Esophagus muscularis mucosa (tissue), 4 donors: Measurements from ENCODE around the gene BAD. TPM values are rescaled to one million over a fixed set of nuclear protein-coding genes. Genes with fewer than 3 reads are reported as not detected.

ENCODE experiments used
- DNase-seq: peaks from one replicate; pipeline ENCODE4 v3.0.0-alpha.2; 2017; ENCODE audit errors: extremely low spot score
- H3K27ac ChIP-seq, 4 donors: fragments of 200-600 bp; sonication (generic); replicated peaks in 1 of 4; 1 replicate in 3 of 4; 2 replicates in 1 of 4; pipeline ENCODE4 v1.5.1; 2016 to 2019; ENCODE audit warnings: mild to moderate bottlenecking in 1 of 4
- H3K27me3 ChIP-seq, 4 donors: fragments of 200-600 bp; sonication (generic); one replicate each; pipeline versions ENCODE4 v1.5.1 to v1.6.0; 2016 to 2019
- H3K36me3 ChIP-seq, 4 donors: fragments of 200-600 bp; sonication (generic); one replicate each; pipeline ENCODE4 v1.5.1; 2016 to 2019
- H3K4me1 ChIP-seq, 4 donors: fragments of 200-600 bp; sonication (generic); one replicate each; pipeline ENCODE4 v1.5.1; 2016 to 2019
- H3K4me3 ChIP-seq, 4 donors: fragments of 200-600 bp; sonication (generic); 1 replicate in 2 of 4; 2 replicates in 2 of 4; pipeline ENCODE4 v1.5.1; 2016 to 2019; ENCODE audit warnings: mild to moderate bottlenecking in 4 of 4, moderate library complexity in 1 of 4
- H3K9me3 ChIP-seq, 4 donors: fragments of 200-600 bp; sonication (generic); 1 replicate in 3 of 4; 2 replicates in 1 of 4; pipeline ENCODE4 v1.5.1; 2016 to 2019
- EP300 ChIP-seq: sonication (generic); formaldehyde crosslinking; IDR thresholded peaks from one replicate; pipeline ENCODE4 v1.6.1; 2017; ENCODE audit warnings: antibody characterized with exemption
- POLR2A ChIP-seq: fragments of 450-650 bp; IDR thresholded peaks from one replicate; pipeline ENCODE4 v1.6.1; 2017; ENCODE audit warnings: antibody characterized with exemption, moderate library complexity, mild to moderate bottlenecking, low read depth
- POLR2AphosphoS5 ChIP-seq, 2 donors: sonication (generic); formaldehyde crosslinking; IDR thresholded peaks; one replicate each; pipeline ENCODE4 v1.6.1; 2017; ENCODE audit warnings: antibody characterized with exemption in 2 of 2
- WGBS: methylation state at CpG from one replicate; pipeline ENCODE4 v1.1.5; 2018; 5-methylcytosine and 5-hydroxymethylcytosine counted together
- intact Hi-C: fragments of 100-400 bp; cut with DNase I; formaldehyde crosslinking; loops from one replicate; pipeline ENCODE4 v1.15.1; 2023
- total RNA-seq, 4 donors: library from RNA; depleted of rRNA; stranded (reverse); fragments of >200 nt; gene quantifications; one replicate each; pipeline versions ENCODE4 v1.1.0 to v1.2.1, GENCODE V29; 2016
- TF ChIP-seq, protein P1 (sequence below), 3 experiments: fragments of 200-600 bp in 2 of 3; fragments of 450-650 bp in 1 of 3; sonication (generic) in 2 of 3; IDR thresholded peaks; one replicate each; pipeline ENCODE4 v1.5.1; 2017 to 2019; ENCODE audit warnings: antibody characterized with exemption in 3 of 3, mild to moderate bottlenecking in 2 of 3, moderate library complexity in 1 of 3

BAD gene
- total RNA-seq, 4 donors from 2014 or later = 99.3 to 138 (median 122) TPM

DNA sequence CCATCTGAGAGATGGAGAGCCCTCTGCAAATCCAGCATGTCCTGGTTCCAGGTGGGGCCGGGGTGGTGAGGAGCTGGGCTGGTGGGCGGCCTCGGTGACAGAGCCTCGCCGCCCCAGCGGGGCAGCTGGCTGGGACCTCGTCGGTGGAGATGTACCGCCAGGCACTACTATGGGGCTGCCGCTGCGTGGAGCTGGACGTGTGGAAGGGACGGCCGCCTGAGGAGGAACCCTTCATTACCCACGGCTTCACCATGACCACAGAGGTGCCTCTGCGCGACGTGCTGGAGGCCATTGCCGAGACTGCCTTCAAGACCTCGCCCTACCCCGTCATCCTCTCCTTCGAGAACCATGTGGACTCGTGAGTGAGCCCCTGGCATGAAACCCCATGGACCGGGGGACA is 26.1 kb downstream of the BAD start:
- H3K36me3 ChIP-seq = peaks cover 39 to 89% (median 87%) of the 10 kb centered on the region in 4 donors
- 83% methylated on average over 7 of the region's 24 CpGs for whole genome bisulfite sequencing
- no peaks in the 10 kb centered on the region for H3K27me3 ChIP-seq

DNA sequence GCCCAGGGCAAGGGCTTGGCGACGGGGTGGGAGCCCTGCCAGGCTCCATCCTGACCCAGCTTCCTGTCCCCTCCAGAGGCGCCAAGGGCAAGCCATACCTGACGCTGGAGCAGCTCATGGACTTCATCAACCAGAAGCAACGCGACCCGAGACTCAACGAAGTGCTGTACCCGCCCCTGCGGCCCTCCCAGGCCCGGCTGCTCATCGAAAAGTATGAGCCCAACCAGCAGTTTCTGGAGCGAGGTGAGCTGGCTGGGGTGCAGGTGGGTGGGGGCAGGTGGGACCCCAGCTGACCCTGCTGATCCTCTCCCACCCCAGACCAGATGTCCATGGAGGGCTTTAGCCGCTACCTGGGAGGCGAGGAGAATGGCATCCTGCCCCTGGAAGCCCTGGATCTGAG is 28.2 kb downstream of the BAD start:
- no peaks in the 10 kb centered on the region for H3K27me3 ChIP-seq
- 69% methylated on average over 5 of the region's 15 CpGs for WGBS
- H3K36me3 ChIP-seq = peaks cover 26 to 69% (median 66%) of the 10 kb centered on the region in 4 donors
- no peak overlapping the region for H3K4me3 ChIP-seq
- H3K4me1 ChIP-seq = peaks cover 22 to 34% (median 27%) of the 10 kb centered on the region in 4 donors
- intact Hi-C loops = no loop called here
- no peaks in the 10 kb centered on the region for H3K9me3 ChIP-seq
- no peak for DNase-seq
- TF ChIP-seq, protein P1, sequence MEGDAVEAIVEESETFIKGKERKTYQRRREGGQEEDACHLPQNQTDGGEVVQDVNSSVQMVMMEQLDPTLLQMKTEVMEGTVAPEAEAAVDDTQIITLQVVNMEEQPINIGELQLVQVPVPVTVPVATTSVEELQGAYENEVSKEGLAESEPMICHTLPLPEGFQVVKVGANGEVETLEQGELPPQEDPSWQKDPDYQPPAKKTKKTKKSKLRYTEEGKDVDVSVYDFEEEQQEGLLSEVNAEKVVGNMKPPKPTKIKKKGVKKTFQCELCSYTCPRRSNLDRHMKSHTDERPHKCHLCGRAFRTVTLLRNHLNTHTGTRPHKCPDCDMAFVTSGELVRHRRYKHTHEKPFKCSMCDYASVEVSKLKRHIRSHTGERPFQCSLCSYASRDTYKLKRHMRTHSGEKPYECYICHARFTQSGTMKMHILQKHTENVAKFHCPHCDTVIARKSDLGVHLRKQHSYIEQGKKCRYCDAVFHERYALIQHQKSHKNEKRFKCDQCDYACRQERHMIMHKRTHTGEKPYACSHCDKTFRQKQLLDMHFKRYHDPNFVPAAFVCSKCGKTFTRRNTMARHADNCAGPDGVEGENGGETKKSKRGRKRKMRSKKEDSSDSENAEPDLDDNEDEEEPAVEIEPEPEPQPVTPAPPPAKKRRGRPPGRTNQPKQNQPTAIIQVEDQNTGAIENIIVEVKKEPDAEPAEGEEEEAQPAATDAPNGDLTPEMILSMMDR (IDR thresholded peaks at IDR 0.05) = no peak
- TF ChIP-seq POLR2A (no peak), POLR2AphosphoS5 (IDR thresholded peaks at IDR 0.05) (no peak), EP300 (no peak)
- no peak overlapping the region for H3K27ac ChIP-seq

More for the DNA sequence above, 26.1 kb downstream of the BAD start:
- Histone ChIP-seq H3K27ac (no peak overlapping the region), H3K4me3 (no peak overlapping the region), H3K4me1 (peaks cover 6 to 16% (median 10%) of the 10 kb centered on the region in 4 donors), H3K9me3 (no peaks in the 10 kb centered on the region)
- intact Hi-C loops = no loop called here
- no peak for TF ChIP-seq POLR2AphosphoS5 (IDR thresholded peaks at IDR 0.05)
- TF ChIP-seq, protein P1 (IDR thresholded peaks at IDR 0.05) = no peak
- no peak for TF ChIP-seq EP300
- no peak for TF ChIP-seq POLR2A
- no peak for DNase-seq

DNA sequence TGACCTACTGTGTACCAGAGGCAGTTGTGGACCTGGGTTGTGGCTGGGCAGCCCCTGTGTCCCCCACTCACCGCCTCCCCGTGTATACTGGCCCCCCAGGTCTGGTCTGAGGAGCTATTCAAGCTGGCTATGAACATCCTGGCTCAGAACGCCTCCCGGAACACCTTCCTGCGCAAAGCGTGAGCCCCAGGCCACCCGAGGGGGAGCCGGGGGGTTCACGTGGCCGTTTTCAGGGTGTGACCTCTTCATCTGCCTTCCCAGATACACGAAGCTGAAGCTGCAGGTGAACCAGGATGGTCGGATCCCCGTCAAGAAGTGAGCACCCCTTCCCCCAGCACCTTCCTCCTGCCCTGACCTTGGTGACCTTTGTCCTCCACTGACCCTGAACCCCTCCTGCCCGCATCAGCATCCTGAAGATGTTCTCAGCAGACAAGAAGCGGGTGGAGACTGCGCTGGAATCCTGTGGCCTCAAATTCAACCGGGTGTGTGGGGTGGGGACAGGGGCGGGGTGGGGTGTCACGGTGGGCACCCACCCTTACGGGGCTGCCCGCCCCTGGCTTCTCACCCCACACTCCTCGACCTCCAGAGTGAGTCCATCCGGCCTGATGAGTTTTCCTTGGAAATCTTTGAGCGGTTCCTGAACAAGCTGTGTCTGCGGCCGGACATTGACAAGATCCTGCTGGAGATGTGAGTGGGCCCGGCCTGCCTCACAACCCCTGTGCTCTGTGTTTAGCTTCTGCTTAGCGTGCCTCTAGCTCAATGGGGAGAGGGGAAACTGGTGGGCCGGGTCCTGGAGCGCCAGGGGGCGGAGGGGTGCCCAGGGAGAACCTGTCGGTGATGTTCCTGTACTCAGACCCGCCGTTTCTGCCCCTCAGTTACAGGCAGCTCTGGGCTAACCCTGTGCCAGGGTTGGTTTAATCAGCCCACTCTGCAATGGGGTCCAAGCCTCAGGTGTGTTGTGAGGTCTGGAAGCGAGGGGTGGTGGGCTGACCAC is 29.0 kb downstream of the BAD start:
- TF ChIP-seq POLR2A = no peak
- TF ChIP-seq, protein P1 (IDR thresholded peaks at IDR 0.05) = no peak
- TF ChIP-seq EP300 = no peak
- TF ChIP-seq POLR2AphosphoS5 (IDR thresholded peaks at IDR 0.05) = no peak
- Histone ChIP-seq H3K27ac (no peak overlapping the region), H3K9me3 (no peaks in the 10 kb centered on the region), H3K4me1 (peaks cover 29 to 42% (median 35%) of the 10 kb centered on the region in 4 donors), H3K4me3 (no peak overlapping the region), H3K27me3 (no peaks in the 10 kb centered on the region), H3K36me3 (peaks cover 22 to 63% (median 60%) of the 10 kb centered on the region in 4 donors)
- 75% methylated on average over 16 of the region's 35 CpGs for WGBS
- intact Hi-C loops = no loop called here
- no peak for DNase-seq

DNA sequence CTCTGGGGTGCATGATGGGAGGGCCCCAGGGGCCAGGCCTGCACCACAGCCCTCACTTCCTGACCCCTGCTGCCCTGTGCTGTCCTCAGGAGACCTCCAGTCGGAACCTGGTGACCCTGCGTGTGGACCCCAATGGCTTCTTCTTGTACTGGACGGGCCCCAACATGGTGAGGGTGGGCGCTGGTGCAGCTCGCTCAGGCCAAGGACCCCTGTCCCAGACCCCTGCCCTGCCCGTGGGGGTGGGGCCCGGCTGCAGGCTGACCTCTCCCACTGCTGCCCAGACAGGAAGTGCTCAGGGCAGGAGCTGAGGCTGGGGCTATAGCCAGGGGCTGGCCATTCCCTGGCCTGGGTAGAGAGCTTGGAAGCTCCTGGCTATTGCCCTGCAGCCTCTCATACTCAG is 30.1 kb downstream of the BAD start:
- Histone ChIP-seq H3K9me3 (no peaks in the 10 kb centered on the region), H3K36me3 (peaks cover 22 to 52% (median 49%) of the 10 kb centered on the region in 4 donors), H3K4me1 (peaks cover 30 to 46% (median 38%) of the 10 kb centered on the region in 4 donors), H3K27me3 (no peaks in the 10 kb centered on the region), H3K27ac (no peak overlapping the region), H3K4me3 (no peak overlapping the region)
- DNase-seq = no peak
- TF ChIP-seq POLR2AphosphoS5 (IDR thresholded peaks at IDR 0.05) = no peak
- no peak for TF ChIP-seq EP300
- no peak for TF ChIP-seq POLR2A
- intact Hi-C loops = no loop called here
- 100% methylated on average over 2 of the region's 7 CpGs for WGBS

DNA sequence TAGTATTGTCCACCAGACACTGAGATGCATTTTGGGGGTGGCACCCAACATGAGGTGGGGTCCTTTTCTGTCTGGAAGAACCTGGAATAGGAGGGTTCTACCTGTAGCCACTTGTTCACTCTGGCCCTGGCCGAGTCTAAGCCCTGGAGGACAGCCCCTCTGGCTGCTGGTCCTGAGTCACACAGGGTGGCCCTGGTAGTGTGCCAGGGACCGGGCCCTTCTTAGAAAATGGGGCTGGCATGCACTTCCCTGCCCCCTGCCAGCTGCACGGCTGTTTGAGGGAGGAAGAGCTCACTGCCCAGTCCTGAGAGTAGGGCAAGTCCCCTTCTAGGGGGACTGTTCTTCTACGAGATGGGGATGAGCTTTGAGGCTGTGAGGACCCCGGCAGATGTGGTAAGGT is 31.0 kb downstream of the BAD start:
- H3K4me3 ChIP-seq = no peak overlapping the region
- H3K36me3 ChIP-seq = peaks cover 16 to 44% (median 40%) of the 10 kb centered on the region in 4 donors
- no peaks in the 10 kb centered on the region for H3K27me3 ChIP-seq
- no peak overlapping the region for H3K27ac ChIP-seq
- DNase-seq = no peak
- WGBS = 51% methylated on average over 3 of the region's 5 CpGs
- TF ChIP-seq POLR2AphosphoS5 (IDR thresholded peaks at IDR 0.05) (no peak), POLR2A (no peak), EP300 (no peak)
- TF ChIP-seq, protein P1 (IDR thresholded peaks at IDR 0.05) = no peak
- H3K9me3 ChIP-seq = no peaks in the 10 kb centered on the region
- intact Hi-C loops = no loop called here
- H3K4me1 ChIP-seq = peaks cover 30 to 46% (median 39%) of the 10 kb centered on the region in 4 donors
